GM12892 (cell line): Measurements from ENCODE around the gene HRG.

ENCODE experiments used
- POLR2A ChIP-seq: IDR thresholded peaks from 2 replicates; pipeline ENCODE4 v1.6.1; 2011; ENCODE audit warnings: low read depth, low read length, control low read depth
- POLR2AphosphoS5 ChIP-seq: IDR thresholded peaks from 2 replicates; pipeline ENCODE4 v1.6.1; 2011; ENCODE audit warnings: low read depth, low read length, control low read depth

DNA sequence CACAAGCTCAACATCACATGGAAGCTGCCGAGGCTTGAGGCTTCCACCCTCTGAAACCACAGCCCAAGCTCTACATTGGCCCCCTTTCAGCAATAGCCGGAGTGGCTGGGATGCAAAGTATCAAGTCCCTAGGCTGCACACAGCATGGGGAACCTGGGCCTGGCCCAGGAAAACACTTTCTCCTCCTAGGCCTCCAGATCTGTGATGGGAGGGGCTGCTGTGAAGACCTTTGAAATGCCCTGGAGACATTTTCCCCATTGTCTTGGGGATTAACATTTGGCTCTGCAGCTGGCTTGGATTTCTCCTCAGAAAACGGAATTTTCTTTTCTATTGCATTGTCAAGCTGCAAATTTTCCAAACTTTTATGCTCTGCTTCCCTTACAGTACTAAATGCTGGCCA is 18.2 kb downstream of the HRG start:
- TF ChIP-seq POLR2A (no peak), POLR2AphosphoS5 (no peak)
